ENCODE measurements around the gene PPP2R5E.

GRCh38 chr14:63431466-63431865 is 111.7 kb downstream of the PPP2R5E start:
- TF ChIP-seq CTCF (conservative IDR thresholded peaks at IDR 0.05 in 1 of 2, IDR thresholded peaks at IDR 0.05 in 1 of 2; ENCODE audit: extremely low read depth in 1 of 2, insufficient read depth in 1 of 2, low read depth in 1 of 2, low read length in 2 of 2) (no peak), EZH2 (IDR thresholded peaks at IDR 0.05; ENCODE audit: borderline replicate concordance, low read length) (no peak)
